ENCODE measurements around the gene IL22RA1. TPM values are rescaled to one million over a fixed set of nuclear protein-coding genes. Genes with fewer than 3 reads are reported as not detected.

Gene IL22RA1
- total and polyA plus RNA-seq, 9 donors = 0.07 to 1.5 (median 0.38) TPM; not detected in 1

GRCh38 chr1:24164004-24164403 is 21.1 kb upstream of the IL22RA1 start:
- no peaks in the 10 kb centered on the region for H3K9me3 ChIP-seq
- H3K36me3 ChIP-seq = no peaks in the 10 kb centered on the region
- intact Hi-C loops (cut with DNase I) = no loop called here
- H3K4me1 ChIP-seq (ENCODE audit: insufficient read depth) = no peaks in the 10 kb centered on the region
- TF ChIP-seq, protein P1, sequence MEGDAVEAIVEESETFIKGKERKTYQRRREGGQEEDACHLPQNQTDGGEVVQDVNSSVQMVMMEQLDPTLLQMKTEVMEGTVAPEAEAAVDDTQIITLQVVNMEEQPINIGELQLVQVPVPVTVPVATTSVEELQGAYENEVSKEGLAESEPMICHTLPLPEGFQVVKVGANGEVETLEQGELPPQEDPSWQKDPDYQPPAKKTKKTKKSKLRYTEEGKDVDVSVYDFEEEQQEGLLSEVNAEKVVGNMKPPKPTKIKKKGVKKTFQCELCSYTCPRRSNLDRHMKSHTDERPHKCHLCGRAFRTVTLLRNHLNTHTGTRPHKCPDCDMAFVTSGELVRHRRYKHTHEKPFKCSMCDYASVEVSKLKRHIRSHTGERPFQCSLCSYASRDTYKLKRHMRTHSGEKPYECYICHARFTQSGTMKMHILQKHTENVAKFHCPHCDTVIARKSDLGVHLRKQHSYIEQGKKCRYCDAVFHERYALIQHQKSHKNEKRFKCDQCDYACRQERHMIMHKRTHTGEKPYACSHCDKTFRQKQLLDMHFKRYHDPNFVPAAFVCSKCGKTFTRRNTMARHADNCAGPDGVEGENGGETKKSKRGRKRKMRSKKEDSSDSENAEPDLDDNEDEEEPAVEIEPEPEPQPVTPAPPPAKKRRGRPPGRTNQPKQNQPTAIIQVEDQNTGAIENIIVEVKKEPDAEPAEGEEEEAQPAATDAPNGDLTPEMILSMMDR (IDR thresholded peaks at IDR 0.05) = no peak
- no peak for TF ChIP-seq POLR2A (IDR thresholded peaks at IDR 0.05)
- no peak for TF ChIP-seq EP300 (IDR thresholded peaks at IDR 0.05)
- no peak overlapping the region for H3K4me3 ChIP-seq
- no peaks in the 10 kb centered on the region for H3K27me3 ChIP-seq
- H3K27ac ChIP-seq = no peak overlapping the region
- WGBS, 3 donors = 95 to 98% (median 97%) methylated on average over 3 of the region's 3 CpGs
- DNase-seq = no peak

DNA sequence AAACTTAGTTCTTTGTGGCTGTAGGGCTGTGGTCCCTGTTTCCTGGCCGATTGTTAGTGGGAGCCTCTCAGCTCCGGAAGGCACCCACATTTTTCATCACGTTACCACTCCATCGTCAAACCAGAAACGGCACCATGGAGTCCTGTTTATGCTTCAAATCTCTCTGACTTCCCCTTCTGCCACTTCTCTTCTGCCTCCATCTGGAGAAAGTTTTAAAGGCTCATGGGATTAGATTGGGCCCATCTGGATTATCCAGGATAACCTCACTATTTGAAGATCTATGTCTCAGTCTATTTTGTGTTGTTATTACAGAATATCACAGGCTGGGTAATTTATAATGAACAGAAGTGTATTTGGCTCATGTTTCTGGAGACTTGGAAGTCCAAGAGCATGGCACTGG is 19.3 kb upstream of the IL22RA1 start:
- Histone ChIP-seq H3K27me3 (no peaks in the 10 kb centered on the region), H3K27ac (no peak overlapping the region), H3K4me3 (no peak overlapping the region), H3K4me1 (ENCODE audit: insufficient read depth) (no peaks in the 10 kb centered on the region), H3K9me3 (no peaks in the 10 kb centered on the region), H3K36me3 (no peaks in the 10 kb centered on the region)
- DNase-seq = no peak
- TF ChIP-seq, protein P1 (IDR thresholded peaks at IDR 0.05) = no peak
- TF ChIP-seq EP300 (IDR thresholded peaks at IDR 0.05) = no peak
- no peak for TF ChIP-seq POLR2A (IDR thresholded peaks at IDR 0.05)
- WGBS, 3 donors = 34 to 70% (median 59%) methylated on average over 5 of the region's 5 CpGs
- intact Hi-C loops (cut with DNase I) = no loop called here

- TF ChIP-seq POLR2A (IDR thresholded peaks at IDR 0.05) (no peak), EP300 (IDR thresholded peaks at IDR 0.05) (no peak)
- TF ChIP-seq, protein P1 (IDR thresholded peaks at IDR 0.05) = no peak
- Histone ChIP-seq H3K27ac (no peak overlapping the region), H3K36me3 (no peaks in the 10 kb centered on the region), H3K4me3 (no peak overlapping the region), H3K27me3 (no peaks in the 10 kb centered on the region), H3K4me1 (ENCODE audit: insufficient read depth) (no peaks in the 10 kb centered on the region), H3K9me3 (no peaks in the 10 kb centered on the region)
- peak in 1 of 5 donors; percentile 15 for DNase-seq
- WGBS, 3 donors = 83 to 85% (median 83%) methylated on average over 4 of the region's 4 CpGs
- intact Hi-C loops (cut with DNase I) = no loop called here
Measured at GRCh38 chr1:24161270-24161669, 18.3 kb upstream of the IL22RA1 start.

DNA sequence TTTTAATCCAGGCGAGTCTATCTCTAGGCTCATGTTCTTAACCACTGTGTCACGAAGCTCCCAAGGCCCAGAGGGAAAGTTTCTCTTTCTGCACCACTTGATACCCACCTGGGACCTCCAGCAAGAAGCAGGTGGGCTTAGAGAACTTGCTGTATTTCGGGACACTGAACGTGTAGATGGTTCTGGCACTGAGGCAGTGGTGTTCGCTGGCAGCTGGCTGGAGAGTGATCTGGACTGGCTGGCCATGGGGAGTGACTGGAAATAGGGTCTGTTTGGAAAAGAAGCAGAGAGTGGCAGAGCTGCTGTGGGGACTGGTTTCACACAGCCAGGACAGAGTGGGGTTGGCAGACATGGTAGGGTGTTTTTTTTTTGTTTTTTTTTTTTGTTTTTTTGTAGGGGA is 16.4 kb upstream of the IL22RA1 start:
- no peaks in the 10 kb centered on the region for H3K27me3 ChIP-seq
- intact Hi-C loops (cut with DNase I) = no loop called here
- no peak overlapping the region for H3K4me3 ChIP-seq
- DNase-seq = peak in 1 of 5 donors; percentile 3
- H3K27ac ChIP-seq = no peak overlapping the region
- H3K9me3 ChIP-seq = no peaks in the 10 kb centered on the region
- no peaks in the 10 kb centered on the region for H3K4me1 ChIP-seq (ENCODE audit: insufficient read depth)
- WGBS, 3 donors = 83 to 93% (median 87%) methylated on average over 5 of the region's 5 CpGs
- TF ChIP-seq POLR2A (IDR thresholded peaks at IDR 0.05) (no peak), EP300 (IDR thresholded peaks at IDR 0.05) (no peak)
- TF ChIP-seq, protein P1 (IDR thresholded peaks at IDR 0.05) = no peak
- H3K36me3 ChIP-seq = no peaks in the 10 kb centered on the region
